GM12891 (cell line): ENCODE measurements around the gene HDAC2.

Experiments
- PAX5 ChIP-seq: IDR thresholded peaks from 2 replicates; pipeline ENCODE4 v1.6.1; 2011; ENCODE audit warnings: low read length, moderate library complexity, mild to moderate bottlenecking; ENCODE audit not compliant: insufficient read depth, severe bottlenecking
- POLR2A ChIP-seq: IDR thresholded peaks from 2 replicates; pipeline ENCODE4 v1.6.1; 2011; ENCODE audit warnings: low read depth, low read length, control low read depth
- POLR2AphosphoS5 ChIP-seq: IDR thresholded peaks from 2 replicates; pipeline ENCODE4 v1.6.1; 2011; ENCODE audit warnings: low read depth, low read length, control low read depth
- POU2F2 ChIP-seq: IDR thresholded peaks from 2 replicates; pipeline ENCODE4 v1.6.1; 2011; ENCODE audit warnings: low read depth, mild to moderate bottlenecking, control low read depth, low read length, moderate library complexity
- SPI1 ChIP-seq: IDR thresholded peaks from 2 replicates; pipeline ENCODE4 v1.6.1; 2011; ENCODE audit warnings: low read depth, low read length, control low read depth
- TAF1 ChIP-seq: IDR thresholded peaks from 2 replicates; pipeline ENCODE4 v1.6.1; 2011; ENCODE audit warnings: low read depth, low read length, control low read depth

DNA sequence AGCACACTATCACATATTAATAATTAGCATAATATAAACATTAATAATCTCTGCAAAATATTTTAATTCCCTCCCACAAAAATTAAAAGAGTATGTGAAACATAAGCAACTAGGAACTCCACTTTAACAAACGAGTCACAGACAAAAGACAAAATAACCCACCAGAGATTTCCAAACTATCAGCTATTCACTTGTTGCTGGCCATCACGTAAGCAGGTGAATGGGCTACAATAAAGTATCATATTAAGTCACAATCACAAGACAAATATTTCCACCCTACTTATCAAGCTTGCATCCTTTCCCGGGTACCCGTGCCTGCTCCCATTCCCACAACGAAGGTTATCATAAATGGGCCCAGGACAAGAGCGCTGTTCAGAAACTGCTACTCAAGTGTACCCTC is 2.5 kb downstream of the HDAC2 start:
- TF ChIP-seq POLR2A (no peak), TAF1 (no peak), POLR2AphosphoS5 (no peak), PAX5 (no peak), SPI1 (no peak), POU2F2 (no peak)
